GM12878 (cell line): Measurements from ENCODE around the gene CSRP1. TPM values are rescaled to one million over a fixed set of nuclear protein-coding genes. Genes with fewer than 3 reads are reported as not detected.

Experiments
- BHLHE40 ChIP-seq, 2 experiments: fragments of 450-650 bp in 1 of 2; IDR thresholded peaks; 2 replicates each; pipeline ENCODE4 v1.6.1; 2011 to 2017; ENCODE audit warnings: low read depth in 2 of 2, borderline replicate concordance in 1 of 2, improper control_type of control experiment in 1 of 2, low read length in 1 of 2, mild to moderate bottlenecking in 1 of 2
- BMI1 ChIP-seq: fragments of 450-650 bp; IDR thresholded peaks from 2 replicates; pipeline ENCODE4 v1.6.1; 2016; ENCODE audit warnings: mild to moderate bottlenecking, moderate library complexity, borderline replicate concordance
- EED ChIP-seq: sonication (generic); IDR thresholded peaks from 2 replicates; pipeline ENCODE4 v1.6.1; 2016; ENCODE audit warnings: antibody characterized with exemption, low read depth
- GATAD2B ChIP-seq: fragments of 450-650 bp; conservative IDR thresholded peaks from 2 replicates; pipeline ENCODE4 v1.6.1; 2017; ENCODE audit warnings: low read depth, mild to moderate bottlenecking, moderate library complexity
- HDGF ChIP-seq: fragments of 450-650 bp; IDR thresholded peaks from 2 replicates; pipeline ENCODE4 v1.6.1; 2016; ENCODE audit warnings: antibody characterized with exemption
- LARP7 ChIP-seq: fragments of 450-650 bp; IDR thresholded peaks from 2 replicates; pipeline ENCODE4 v1.6.1; 2017; ENCODE audit warnings: mild to moderate bottlenecking
- NBN ChIP-seq: fragments of 450-650 bp; IDR thresholded peaks from 2 replicates; pipeline ENCODE4 v1.6.1; 2016
- NFYB ChIP-seq: IDR thresholded peaks from 2 replicates; pipeline ENCODE4 v1.6.1; 2011; ENCODE audit warnings: low read depth, mild to moderate bottlenecking, low read length, improper control_type of control experiment, moderate library complexity; ENCODE audit not compliant: insufficient read depth
- PML ChIP-seq: IDR thresholded peaks from 2 replicates; pipeline ENCODE4 v1.6.1; 2012; ENCODE audit warnings: low read length, inconsistent platforms
- POLR2AphosphoS2 ChIP-seq: IDR thresholded peaks from 2 replicates; pipeline ENCODE4 v1.6.1; 2011; ENCODE audit warnings: low read depth, mild to moderate bottlenecking, low read length, improper control_type of control experiment, moderate library complexity
- POLR2AphosphoS5 ChIP-seq: IDR thresholded peaks from 2 replicates; pipeline ENCODE4 v1.6.1; 2011; ENCODE audit warnings: mild to moderate bottlenecking, low read length, inconsistent platforms
- RAD51 ChIP-seq: fragments of 450-650 bp; IDR thresholded peaks from 2 replicates; pipeline ENCODE4 v1.6.1; 2016; ENCODE audit warnings: moderate library complexity, mild to moderate bottlenecking, inconsistent platforms
- SMARCA5 ChIP-seq: fragments of 450-650 bp; IDR thresholded peaks from 2 replicates; pipeline ENCODE4 v1.6.1; 2017; ENCODE audit warnings: mild to moderate bottlenecking
- SPI1 ChIP-seq: IDR thresholded peaks from 2 replicates; pipeline ENCODE4 v1.6.1; 2011; ENCODE audit warnings: low read depth, mild to moderate bottlenecking, low read length, moderate library complexity, borderline replicate concordance; ENCODE audit not compliant: insufficient read depth
- STAT3 ChIP-seq: IDR thresholded peaks from 2 replicates; pipeline ENCODE4 v1.6.1; 2011; ENCODE audit warnings: low read depth, low read length, improper control_type of control experiment
- SUPT20H ChIP-seq: IDR thresholded peaks from 2 replicates; pipeline ENCODE4 v1.6.1; 2011; ENCODE audit warnings: low read depth, mild to moderate bottlenecking, low read length, moderate library complexity, borderline replicate concordance; ENCODE audit not compliant: control insufficient read depth
- TCF12 ChIP-seq: IDR thresholded peaks from 2 replicates; pipeline ENCODE4 v1.6.1; 2011; ENCODE audit warnings: low read depth, mild to moderate bottlenecking, low read length
- TCF7 ChIP-seq: IDR thresholded peaks from 2 replicates; pipeline ENCODE4 v1.6.1; 2014; ENCODE audit warnings: antibody characterized with exemption, borderline replicate concordance
- YBX1 ChIP-seq: fragments of 450-650 bp; IDR thresholded peaks from 2 replicates; pipeline ENCODE4 v1.6.1; 2016; ENCODE audit warnings: antibody characterized with exemption
- ZNF207 ChIP-seq: fragments of 450-650 bp; IDR thresholded peaks from 2 replicates; pipeline ENCODE4 v1.6.1; 2014; ENCODE audit warnings: antibody characterized with exemption, mild to moderate bottlenecking, borderline replicate concordance
- ZNF24 ChIP-seq: fragments of 450-650 bp; IDR thresholded peaks from 2 replicates; pipeline ENCODE4 v1.6.1; 2017; ENCODE audit warnings: antibody characterized with exemption, mild to moderate bottlenecking
- ZNF384 ChIP-seq: IDR thresholded peaks from 2 replicates; pipeline ENCODE4 v1.6.1; 2012; ENCODE audit warnings: low read depth, mild to moderate bottlenecking, low read length, improper control_type of control experiment, borderline replicate concordance
- ZNF622 ChIP-seq: fragments of 450-650 bp; IDR thresholded peaks from 2 replicates; pipeline ENCODE4 v1.6.1; 2017; ENCODE audit warnings: mild to moderate bottlenecking, inconsistent platforms
- ZZZ3 ChIP-seq: IDR thresholded peaks from 2 replicates; pipeline ENCODE4 v1.6.1; 2011; ENCODE audit warnings: low read depth; ENCODE audit not compliant: control insufficient read depth, insufficient read length
- polyA plus RNA-seq, 11 experiments: library from polyadenylated mRNA; depleted of rRNA in 4 of 11; unstranded in 6 of 11; stranded (reverse) in 5 of 11; fragments of >200 nt; fragmentation: Nextera tagmentation in 4 of 11; fragmentation: Illumina TruSeq in 1 of 11; extraction: Ambion mirVana in 4 of 11; extraction: Trizol in 1 of 11; gene quantifications; 1 replicate in 1 of 11; 2 replicates in 10 of 11; pipeline versions ENCODE4 v1.2.1 to v1.2.3, GENCODE V29; 2011 to 2016; ENCODE audit warnings: inconsistent platforms in 2 of 11, missing spikeins in 2 of 11, low read depth in 1 of 11
- total RNA-seq, 4 experiments: library from RNA; depleted of rRNA in 3 of 4; stranded (reverse); fragments of >200 nt in 3 of 4; fragmentation: Illumina TruSeq in 1 of 4; extraction: Trizol in 1 of 4; gene quantifications; 2 replicates each; pipeline versions ENCODE4 v1.2.1 to v1.2.3, GENCODE V29; 2013 to 2021
- TF ChIP-seq, protein P1 (sequence below): fragments of 450-650 bp; IDR thresholded peaks from 2 replicates; pipeline ENCODE4 v1.6.1; 2017; ENCODE audit warnings: low read depth, mild to moderate bottlenecking, moderate library complexity
- TF ChIP-seq, protein P2 (sequence below): IDR thresholded peaks from 2 replicates; pipeline ENCODE4 v1.6.1; 2011; ENCODE audit warnings: low read depth, mild to moderate bottlenecking, low read length, moderate library complexity, borderline replicate concordance; ENCODE audit errors: extremely low read depth
- TF ChIP-seq, protein P3 (sequence below): fragments of 150-350 bp; IDR thresholded peaks from 2 replicates; pipeline ENCODE4 v1.6.1; 2014; ENCODE audit warnings: mild to moderate bottlenecking, low read depth, low read length

Gene CSRP1
- total and polyA plus RNA-seq, 10 of the 15 experiments (the other 5 are each of a cell fraction or from before 2014, with no cell fraction given): 23.4 to 99.2 (median 80.7) TPM

DNA sequence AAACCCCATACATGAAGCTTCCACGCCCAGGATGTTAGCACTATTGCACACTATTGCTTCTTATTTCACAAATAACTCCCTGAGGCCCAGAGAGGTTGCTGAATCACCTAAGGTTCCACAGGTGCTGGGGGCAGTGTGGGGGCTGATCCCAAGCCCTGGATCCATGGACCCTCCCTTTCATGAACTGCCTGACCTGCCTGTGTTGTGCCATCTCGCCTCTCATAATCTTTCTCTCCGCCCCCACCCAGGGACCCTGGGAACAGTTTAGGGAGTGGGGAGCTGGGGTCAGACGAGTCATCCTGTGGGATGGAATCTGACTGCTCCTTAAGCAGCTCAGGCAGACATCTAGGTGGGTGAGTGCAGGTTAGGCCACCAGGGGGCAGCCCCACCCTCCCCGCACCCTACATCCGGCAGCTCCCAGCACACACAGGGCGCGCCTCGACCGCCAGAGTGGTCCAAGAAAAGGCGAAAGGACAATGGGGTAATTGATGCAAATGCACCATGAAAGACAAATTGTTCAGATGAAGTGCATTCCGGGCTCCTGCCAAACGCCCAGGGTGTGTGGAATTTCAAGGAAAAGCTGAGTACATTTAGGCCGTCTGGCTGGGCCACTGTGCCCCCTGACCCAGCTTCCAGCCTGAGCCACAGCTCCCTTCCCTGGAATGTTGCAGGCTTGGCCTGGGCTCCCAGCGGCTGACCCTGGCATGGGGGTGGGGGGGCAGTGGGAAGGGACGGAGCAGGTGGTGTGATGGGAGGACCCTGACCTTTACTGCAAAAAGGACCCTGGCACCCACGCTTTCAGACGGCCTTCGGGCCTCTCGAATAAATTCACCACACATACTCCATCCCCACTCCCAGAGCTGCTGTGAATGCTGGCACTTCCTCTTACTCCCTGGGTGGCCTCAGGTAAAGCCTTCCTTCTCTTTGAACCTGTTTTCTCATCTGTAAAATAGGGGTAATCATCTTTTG lies 58.7 kb downstream of the CSRP1 start (continued):
- no peak for TF ChIP-seq ZNF384
- TF ChIP-seq ZZZ3: no peak
- TF ChIP-seq BMI1: no peak
- TF ChIP-seq POLR2AphosphoS2: no peak
- no peak for TF ChIP-seq POLR2AphosphoS5
- no peak for TF ChIP-seq ZNF24
- TF ChIP-seq SPI1: peak; percentile 8; the same call in 1 of the 2 replicates
- no peak for TF ChIP-seq RAD51
- TF ChIP-seq, protein P1, sequence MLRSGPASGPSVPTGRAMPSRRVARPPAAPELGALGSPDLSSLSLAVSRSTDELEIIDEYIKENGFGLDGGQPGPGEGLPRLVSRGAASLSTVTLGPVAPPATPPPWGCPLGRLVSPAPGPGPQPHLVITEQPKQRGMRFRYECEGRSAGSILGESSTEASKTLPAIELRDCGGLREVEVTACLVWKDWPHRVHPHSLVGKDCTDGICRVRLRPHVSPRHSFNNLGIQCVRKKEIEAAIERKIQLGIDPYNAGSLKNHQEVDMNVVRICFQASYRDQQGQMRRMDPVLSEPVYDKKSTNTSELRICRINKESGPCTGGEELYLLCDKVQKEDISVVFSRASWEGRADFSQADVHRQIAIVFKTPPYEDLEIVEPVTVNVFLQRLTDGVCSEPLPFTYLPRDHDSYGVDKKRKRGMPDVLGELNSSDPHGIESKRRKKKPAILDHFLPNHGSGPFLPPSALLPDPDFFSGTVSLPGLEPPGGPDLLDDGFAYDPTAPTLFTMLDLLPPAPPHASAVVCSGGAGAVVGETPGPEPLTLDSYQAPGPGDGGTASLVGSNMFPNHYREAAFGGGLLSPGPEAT: no peak
- TF ChIP-seq TCF7: no peak
- TF ChIP-seq PML: no peak
- 0 out of 4 replicates have a peak, but pooled peaks of 1 of the 2 experiments have one; percentile 10 for TF ChIP-seq BHLHE40 (IDR thresholded peaks at IDR 0.05; ENCODE audit: borderline replicate concordance in 1 of 2, low read depth in 2 of 2, low read length in 1 of 2)
- no peak for TF ChIP-seq NBN
- peak; percentile 56; the same call in 1 of the 2 replicates for TF ChIP-seq SMARCA5
- 0 out of 2 replicates have a peak, but pooled peaks have one; percentile 27 for TF ChIP-seq LARP7
- no peak for TF ChIP-seq STAT3
- no peak for TF ChIP-seq NFYB
- TF ChIP-seq ZNF207: no peak
- TF ChIP-seq TCF12: no peak
- TF ChIP-seq SUPT20H: no peak
- TF ChIP-seq EED: no peak
- TF ChIP-seq, protein P2, sequence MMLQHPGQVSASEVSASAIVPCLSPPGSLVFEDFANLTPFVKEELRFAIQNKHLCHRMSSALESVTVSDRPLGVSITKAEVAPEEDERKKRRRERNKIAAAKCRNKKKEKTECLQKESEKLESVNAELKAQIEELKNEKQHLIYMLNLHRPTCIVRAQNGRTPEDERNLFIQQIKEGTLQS: no peak; the same call in 1 of the 2 replicates
- no peak for TF ChIP-seq HDGF
- no peak for TF ChIP-seq YBX1
- no peak for TF ChIP-seq ZNF622
- TF ChIP-seq, protein P3, sequence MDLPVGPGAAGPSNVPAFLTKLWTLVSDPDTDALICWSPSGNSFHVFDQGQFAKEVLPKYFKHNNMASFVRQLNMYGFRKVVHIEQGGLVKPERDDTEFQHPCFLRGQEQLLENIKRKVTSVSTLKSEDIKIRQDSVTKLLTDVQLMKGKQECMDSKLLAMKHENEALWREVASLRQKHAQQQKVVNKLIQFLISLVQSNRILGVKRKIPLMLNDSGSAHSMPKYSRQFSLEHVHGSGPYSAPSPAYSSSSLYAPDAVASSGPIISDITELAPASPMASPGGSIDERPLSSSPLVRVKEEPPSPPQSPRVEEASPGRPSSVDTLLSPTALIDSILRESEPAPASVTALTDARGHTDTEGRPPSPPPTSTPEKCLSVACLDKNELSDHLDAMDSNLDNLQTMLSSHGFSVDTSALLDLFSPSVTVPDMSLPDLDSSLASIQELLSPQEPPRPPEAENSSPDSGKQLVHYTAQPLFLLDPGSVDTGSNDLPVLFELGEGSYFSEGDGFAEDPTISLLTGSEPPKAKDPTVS: no peak
- TF ChIP-seq GATAD2B: 0 out of 2 replicates have a peak, but pooled peaks have one; percentile 40
